IgD-negative memory B cell (primary cell): ENCODE results near the gene TBC1D22B. TPM values are rescaled to one million over a fixed set of nuclear protein-coding genes. Genes with fewer than 3 reads are reported as not detected.

Source experiments
- H3K27ac Mint-ChIP-seq, 3 donors: one replicate each; pipeline ENCODE4 v1.8.0; 2020 to 2022; ENCODE audit warnings: mild to moderate bottlenecking in 3 of 3, mixed read lengths in 3 of 3, moderate library complexity in 1 of 3
- H3K27me3 Mint-ChIP-seq: one replicate; pipeline ENCODE4 v1.8.0; 2021; ENCODE audit warnings: mixed read lengths
- H3K36me3 Mint-ChIP-seq: one replicate; pipeline ENCODE4 v1.8.0; 2020; ENCODE audit warnings: mild to moderate bottlenecking, mixed read lengths
- H3K4me1 Mint-ChIP-seq, 3 donors: one replicate each; pipeline ENCODE4 v1.8.0; 2020 to 2022; ENCODE audit warnings: mixed read lengths in 3 of 3, mild to moderate bottlenecking in 1 of 3
- H3K4me3 Mint-ChIP-seq, 4 donors: one replicate each; pipeline ENCODE4 v1.8.0; 2020 to 2022; ENCODE audit warnings: mild to moderate bottlenecking in 4 of 4, mixed read lengths in 4 of 4, moderate library complexity in 3 of 4
- H3K9me3 Mint-ChIP-seq, 3 donors: one replicate each; pipeline ENCODE4 v1.8.0; 2020 to 2021; ENCODE audit warnings: mixed read lengths in 3 of 3, mild to moderate bottlenecking in 1 of 3
- polyA plus RNA-seq: library from polyadenylated mRNA; unstranded; fragments of 300-500 nt; fragmentation: Illumina TruSeq; gene quantifications from one replicate; pipeline ENCODE4 v1.2.3, GENCODE V29; 2021

Gene TBC1D22B
- polyA plus RNA-seq, 1 donor from 2014 or later, result 6.9 TPM

- no peak overlapping the region for H3K4me3 Mint-ChIP-seq
- no peak overlapping the region for H3K27ac Mint-ChIP-seq
- H3K9me3 Mint-ChIP-seq, result no peaks in the 10 kb centered on the region
Measured at GRCh38 chr6:37269105-37269504, 11.5 kb downstream of the TBC1D22B start.

GRCh38 chr6:37272834-37273566 is 15.4 kb downstream of the TBC1D22B start:
- H3K27me3 Mint-ChIP-seq, result no peaks in the 10 kb centered on the region
- H3K27ac Mint-ChIP-seq, result no peak overlapping the region
- peaks cover 12% of the 10 kb centered on the region for H3K36me3 Mint-ChIP-seq
- no peaks in the 10 kb centered on the region for H3K9me3 Mint-ChIP-seq
- H3K4me1 Mint-ChIP-seq, result peaks cover 11 to 33% (median 23%) of the 10 kb centered on the region in 3 donors
- H3K4me3 Mint-ChIP-seq, result no peak overlapping the region

More at GRCh38 chr6:37269105-37269504, 11.5 kb downstream of the TBC1D22B start:
- peaks cover 6% of the 10 kb centered on the region for H3K36me3 Mint-ChIP-seq
- no peaks in the 10 kb centered on the region for H3K27me3 Mint-ChIP-seq
- H3K4me1 Mint-ChIP-seq, result peaks cover 3 to 35% (median 15%) of the 10 kb centered on the region in 3 donors

DNA sequence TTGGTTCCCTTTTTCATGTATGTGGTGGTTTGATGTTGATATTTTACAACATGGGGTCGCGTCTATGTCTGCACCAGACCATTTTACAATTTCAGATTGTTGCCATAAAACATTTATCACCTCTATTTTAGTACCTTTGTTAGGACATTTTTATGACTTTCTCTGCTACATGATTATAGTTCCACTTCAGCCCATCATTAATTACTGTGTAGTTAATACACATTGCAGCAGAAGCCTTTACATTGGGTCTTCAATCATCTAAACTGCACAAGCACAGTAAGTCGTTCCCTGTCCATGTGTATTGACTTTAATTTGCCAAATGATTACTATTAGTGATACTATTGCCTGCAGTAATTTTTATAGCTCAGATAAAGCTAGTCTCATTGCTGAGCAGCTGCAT is 16.1 kb downstream of the TBC1D22B start:
- Mint-ChIP-seq H3K4me3 (no peak overlapping the region), H3K27ac (no peak overlapping the region), H3K36me3 (peaks cover 15% of the 10 kb centered on the region), H3K27me3 (no peaks in the 10 kb centered on the region), H3K9me3 (no peaks in the 10 kb centered on the region), H3K4me1 (peaks cover 11 to 39% (median 23%) of the 10 kb centered on the region in 3 donors)

- H3K27ac Mint-ChIP-seq, result no peak overlapping the region
- H3K4me1 Mint-ChIP-seq, result peaks cover 11 to 32% (median 22%) of the 10 kb centered on the region in 3 donors
- no peaks in the 10 kb centered on the region for H3K27me3 Mint-ChIP-seq
- H3K36me3 Mint-ChIP-seq, result peaks cover 15% of the 10 kb centered on the region
- H3K4me3 Mint-ChIP-seq, result no peak overlapping the region
- H3K9me3 Mint-ChIP-seq, result no peaks in the 10 kb centered on the region
Measured at GRCh38 chr6:37275350-37275749, 17.8 kb downstream of the TBC1D22B start.

DNA sequence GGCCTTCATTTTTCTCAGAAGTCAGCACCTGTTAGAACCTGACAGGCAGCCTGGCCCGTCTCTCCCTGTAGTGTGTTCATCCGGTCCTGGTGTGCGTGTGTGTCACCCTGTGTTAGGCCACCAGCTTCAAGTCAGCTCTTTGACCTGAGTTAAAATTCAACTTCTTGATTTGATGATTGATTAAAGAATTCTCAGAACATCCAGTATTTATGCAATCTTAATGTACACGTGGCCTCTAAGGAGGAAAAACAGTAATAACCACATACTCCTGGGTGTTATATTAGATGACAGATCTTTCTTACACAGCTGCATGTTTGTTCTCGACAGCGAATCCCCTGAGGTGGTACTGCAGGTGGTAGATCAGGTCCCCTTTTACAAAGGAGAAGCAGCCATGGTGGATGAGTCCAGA is 19.4 kb downstream of the TBC1D22B start:
- no peaks in the 10 kb centered on the region for H3K27me3 Mint-ChIP-seq
- no peak overlapping the region for H3K4me3 Mint-ChIP-seq
- no peaks in the 10 kb centered on the region for H3K9me3 Mint-ChIP-seq
- peaks cover 15% of the 10 kb centered on the region for H3K36me3 Mint-ChIP-seq
- peaks cover 11 to 32% (median 18%) of the 10 kb centered on the region in 3 donors for H3K4me1 Mint-ChIP-seq
- no peak overlapping the region for H3K27ac Mint-ChIP-seq

DNA sequence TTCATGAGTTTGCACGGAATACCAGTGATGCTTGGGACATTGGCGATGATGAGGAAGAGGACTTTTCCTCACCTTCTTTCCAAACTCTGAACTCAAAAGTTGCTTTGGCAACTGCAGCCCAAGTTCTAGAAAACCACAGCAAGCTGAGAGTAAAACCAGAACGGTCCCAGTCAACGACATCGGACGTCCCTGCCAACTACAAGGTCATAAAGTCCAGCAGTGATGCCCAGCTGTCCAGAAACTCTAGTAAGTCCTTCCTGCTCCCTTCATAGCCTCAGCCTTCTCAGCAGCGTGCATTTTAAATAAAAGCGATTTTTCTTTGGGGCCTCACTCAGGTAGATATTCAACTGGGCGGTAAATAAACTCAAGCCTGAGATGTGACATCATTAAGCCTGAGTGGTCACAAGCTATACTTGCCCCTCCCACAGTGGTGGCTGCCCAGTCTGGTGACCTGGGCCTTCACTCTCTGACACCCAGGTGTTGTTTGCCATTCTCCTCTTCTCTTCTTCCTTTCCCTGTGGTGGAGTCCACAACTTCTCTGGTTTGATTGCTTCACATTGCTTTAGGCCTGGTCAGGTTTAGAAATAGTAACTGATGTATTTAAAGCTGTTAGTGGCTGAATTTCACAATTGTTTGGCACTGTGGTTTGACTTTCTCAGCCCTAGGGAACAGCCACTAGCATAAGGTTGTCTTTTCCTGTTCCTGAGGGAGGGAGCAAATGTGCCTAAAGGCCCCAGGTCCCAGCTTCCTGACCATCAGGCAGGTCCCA is 22.0 kb downstream of the TBC1D22B start:
- no peak overlapping the region for H3K27ac Mint-ChIP-seq
- H3K4me1 Mint-ChIP-seq, result peaks cover 10 to 21% (median 13%) of the 10 kb centered on the region in 3 donors
- no peaks in the 10 kb centered on the region for H3K27me3 Mint-ChIP-seq
- peaks cover 13% of the 10 kb centered on the region for H3K36me3 Mint-ChIP-seq
- no peak overlapping the region for H3K4me3 Mint-ChIP-seq
- H3K9me3 Mint-ChIP-seq, result no peaks in the 10 kb centered on the region

DNA sequence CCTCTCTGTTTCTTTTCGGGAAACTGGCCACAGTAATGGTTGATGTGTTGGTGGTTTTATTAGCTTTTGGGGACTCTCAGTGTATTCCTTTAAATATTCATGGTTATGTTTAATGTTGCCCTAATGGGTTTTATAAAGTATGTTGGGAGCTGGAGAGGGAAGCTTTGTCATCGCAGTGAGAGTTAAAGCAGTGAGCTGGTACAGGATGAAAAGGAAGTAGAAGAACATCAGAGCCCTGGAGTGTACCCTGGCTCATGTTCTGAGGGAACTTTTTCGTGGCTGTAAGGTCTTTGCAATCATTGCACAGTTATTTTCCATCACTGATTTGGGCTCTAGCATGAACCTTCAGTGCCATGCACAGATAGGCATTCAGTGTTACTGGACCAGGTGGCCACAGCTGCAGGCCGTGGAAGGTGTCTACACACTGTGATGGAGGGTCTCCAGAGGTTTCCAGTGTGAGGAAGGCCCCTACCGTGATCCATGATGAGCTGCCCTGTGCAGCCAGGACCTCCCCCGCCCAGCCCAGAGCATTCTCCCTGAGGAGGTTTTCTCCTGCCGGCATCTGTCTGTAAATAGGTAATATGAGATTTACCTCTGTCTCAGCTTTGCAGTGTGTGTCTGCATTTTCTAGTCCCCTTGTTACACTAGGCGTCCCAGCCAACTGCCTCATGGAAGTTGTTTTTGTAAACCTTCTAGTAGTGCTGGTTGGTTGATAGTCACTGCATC is 22.8 kb downstream of the TBC1D22B start:
- Mint-ChIP-seq H3K27me3 (no peaks in the 10 kb centered on the region), H3K4me3 (no peak overlapping the region), H3K4me1 (peaks cover 8 to 19% (median 9%) of the 10 kb centered on the region in 3 donors), H3K36me3 (peaks cover 13% of the 10 kb centered on the region), H3K27ac (no peak overlapping the region), H3K9me3 (no peaks in the 10 kb centered on the region)

GRCh38 chr6:37282371-37282770 is 24.8 kb downstream of the TBC1D22B start:
- Mint-ChIP-seq H3K36me3 (peaks cover 16% of the 10 kb centered on the region), H3K4me1 (peaks cover 1 to 7% (median 3%) of the 10 kb centered on the region in 3 donors), H3K9me3 (no peaks in the 10 kb centered on the region), H3K4me3 (no peak overlapping the region), H3K27me3 (no peaks in the 10 kb centered on the region), H3K27ac (no peak overlapping the region)

GRCh38 chr6:37283268-37283667 is 25.7 kb downstream of the TBC1D22B start:
- H3K4me3 Mint-ChIP-seq, result no peak overlapping the region
- H3K9me3 Mint-ChIP-seq, result no peaks in the 10 kb centered on the region
- no peak overlapping the region for H3K27ac Mint-ChIP-seq
- no peaks in the 10 kb centered on the region for H3K27me3 Mint-ChIP-seq
- H3K4me1 Mint-ChIP-seq, result peaks cover 1 to 3% (median 3%) of the 10 kb centered on the region in 3 donors
- H3K36me3 Mint-ChIP-seq, result peaks cover 17% of the 10 kb centered on the region

DNA sequence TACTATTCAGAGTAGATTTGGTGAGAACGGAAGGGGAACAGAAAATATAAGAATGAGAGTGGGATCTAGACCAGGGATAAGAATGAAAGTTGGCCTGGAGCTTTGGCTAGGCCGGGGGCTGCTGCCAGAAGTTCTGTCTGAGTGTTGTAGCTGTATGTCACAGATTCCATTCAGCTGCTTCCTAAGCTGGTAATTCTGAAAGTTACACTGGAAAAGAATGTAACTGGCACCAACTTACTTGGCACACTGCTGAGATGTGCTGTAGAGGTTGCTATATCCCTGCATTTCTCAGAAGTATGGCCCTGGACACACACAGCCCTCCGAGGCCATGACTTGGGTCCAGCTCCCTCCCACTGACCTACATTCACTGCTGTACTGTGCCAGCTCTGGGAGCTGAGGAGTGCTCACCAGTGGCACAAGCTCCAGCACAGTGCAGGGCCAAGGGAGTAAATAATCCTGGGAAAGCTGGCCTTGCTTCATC is 26.1 kb downstream of the TBC1D22B start:
- Mint-ChIP-seq H3K27me3 (no peaks in the 10 kb centered on the region), H3K4me1 (peaks cover 0 to 3% (median 1%) of the 10 kb centered on the region in 3 donors), H3K36me3 (peaks cover 15% of the 10 kb centered on the region), H3K4me3 (no peak overlapping the region), H3K27ac (peak overlapping the region in 1 of 3 donors; percentile 43), H3K9me3 (no peaks in the 10 kb centered on the region)

- no peak overlapping the region for H3K27ac Mint-ChIP-seq
- peaks cover 17% of the 10 kb centered on the region for H3K36me3 Mint-ChIP-seq
- no peaks in the 10 kb centered on the region for H3K27me3 Mint-ChIP-seq
- H3K4me3 Mint-ChIP-seq, result no peak overlapping the region
- no peaks in the 10 kb centered on the region for H3K9me3 Mint-ChIP-seq
- H3K4me1 Mint-ChIP-seq, result peaks cover 0 to 3% (median 1%) of the 10 kb centered on the region in 3 donors
Measured at GRCh38 chr6:37284781-37285180, 27.2 kb downstream of the TBC1D22B start.

DNA sequence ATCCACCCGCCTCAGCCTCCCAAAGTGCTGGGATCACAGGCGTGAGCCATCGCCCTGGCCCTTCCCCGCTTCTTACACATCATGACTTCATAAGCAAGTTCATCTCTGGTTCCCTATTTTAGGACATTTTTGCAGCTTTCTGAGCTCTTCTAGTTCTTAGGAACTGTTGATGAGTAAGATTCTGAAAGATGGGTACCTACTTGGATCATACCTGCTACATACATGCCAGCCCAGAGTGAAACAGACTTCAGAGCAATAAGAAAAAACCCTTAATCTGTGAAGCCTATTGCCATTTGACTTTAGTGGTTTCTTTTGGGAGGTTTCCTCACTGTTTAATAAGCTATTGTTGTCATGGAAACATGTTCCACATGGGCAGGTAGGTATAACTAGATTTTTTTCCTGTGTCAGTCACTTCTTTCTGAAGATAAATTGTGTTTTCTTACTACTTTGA is 28.3 kb downstream of the TBC1D22B start:
- peak overlapping the region in 1 of 3 donors; percentile 43 for H3K27ac Mint-ChIP-seq
- H3K36me3 Mint-ChIP-seq, result peaks cover 17% of the 10 kb centered on the region
- H3K4me1 Mint-ChIP-seq, result peaks cover 0 to 3% (median 1%) of the 10 kb centered on the region in 3 donors
- H3K27me3 Mint-ChIP-seq, result no peaks in the 10 kb centered on the region
- no peak overlapping the region for H3K4me3 Mint-ChIP-seq
- H3K9me3 Mint-ChIP-seq, result no peaks in the 10 kb centered on the region

DNA sequence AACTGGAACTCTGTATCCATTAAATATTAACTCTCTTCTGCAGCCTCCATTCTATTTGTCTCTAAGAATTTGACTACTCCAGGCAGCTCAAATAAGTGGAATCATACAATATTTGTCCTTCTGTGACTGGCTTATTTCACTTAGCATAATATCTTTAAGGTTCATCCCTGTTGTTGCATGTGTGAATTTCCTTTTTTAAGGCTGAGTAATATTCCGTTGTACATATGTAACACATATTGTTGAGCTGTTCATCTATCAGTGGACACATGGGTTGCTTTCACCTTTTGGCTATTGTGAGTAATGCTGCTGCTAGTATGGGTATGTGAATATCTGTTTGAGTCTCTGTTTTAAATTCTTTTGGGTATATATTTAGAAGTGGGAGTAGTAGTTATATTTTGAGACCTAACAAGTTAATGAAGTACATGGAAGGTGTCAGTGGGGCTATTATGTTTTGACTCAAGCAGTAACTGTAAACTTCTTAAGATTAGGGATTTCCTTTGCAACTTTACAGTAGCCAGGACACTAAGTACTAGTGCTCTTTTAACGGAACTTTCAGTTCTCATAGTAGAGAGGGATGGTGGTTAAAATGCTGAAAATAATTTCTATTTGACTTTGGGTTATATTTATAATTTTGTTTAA is 30.1 kb downstream of the TBC1D22B start:
- H3K36me3 Mint-ChIP-seq, result peaks cover 17% of the 10 kb centered on the region
- H3K27ac Mint-ChIP-seq, result no peak overlapping the region
- H3K4me1 Mint-ChIP-seq, result peaks cover 0 to 3% (median 1%) of the 10 kb centered on the region in 3 donors
- H3K27me3 Mint-ChIP-seq, result no peaks in the 10 kb centered on the region
- H3K4me3 Mint-ChIP-seq, result no peak overlapping the region
- no peaks in the 10 kb centered on the region for H3K9me3 Mint-ChIP-seq

- peaks cover 17% of the 10 kb centered on the region for H3K36me3 Mint-ChIP-seq
- peaks cover 0 to 3% (median 1%) of the 10 kb centered on the region in 3 donors for H3K4me1 Mint-ChIP-seq
- H3K4me3 Mint-ChIP-seq, result no peak overlapping the region
- no peaks in the 10 kb centered on the region for H3K9me3 Mint-ChIP-seq
- no peaks in the 10 kb centered on the region for H3K27me3 Mint-ChIP-seq
- H3K27ac Mint-ChIP-seq, result no peak overlapping the region
Measured at GRCh38 chr6:37288247-37288646, 30.7 kb downstream of the TBC1D22B start.
